ENCODE data around the gene GSTT4.

GRCh38 chr22:24035296-24035695 is 30.0 kb upstream of the GSTT4 start:
- TF ChIP-seq CTCF (IDR thresholded peaks at IDR 0.05) (no peak), POLR2AphosphoS5 (IDR thresholded peaks at IDR 0.05; ENCODE audit: low read depth, low read length) (no peak), EP300 (IDR thresholded peaks at IDR 0.05; ENCODE audit: borderline replicate concordance in 1 of 2, low read depth in 1 of 2, low read length in 1 of 2) (no peak), ELF1 (IDR thresholded peaks at IDR 0.05) (no peak), TAF1 (IDR thresholded peaks at IDR 0.05; ENCODE audit: borderline replicate concordance, low read depth, low read length) (no peak), CHD2 (IDR thresholded peaks at IDR 0.05; ENCODE audit: low read length, partially characterized antibody) (no peak), NRF1 (IDR thresholded peaks at IDR 0.05; ENCODE audit: low read depth, low read length) (no peak), RFX5 (IDR thresholded peaks at IDR 0.05; ENCODE audit: low read length) (no peak), RAD21 (IDR thresholded peaks at IDR 0.05; ENCODE audit: low read length) (no peak), EZH2phosphoT487 (IDR thresholded peaks at IDR 0.05; ENCODE audit: borderline replicate concordance, low read depth) (no peak), FOSL2 (IDR thresholded peaks at IDR 0.05; ENCODE audit: borderline replicate concordance, low read depth) (no peak), JUND (IDR thresholded peaks at IDR 0.05) (no peak), MAX (IDR thresholded peaks at IDR 0.05; ENCODE audit: low read depth) (no peak), RXRA (IDR thresholded peaks at IDR 0.05; ENCODE audit: borderline replicate concordance, low read depth) (no peak)
